GM18508 (cell line): ENCODE results near the gene VDAC2.

Source experiments
- ATAC-seq: cut with Tn5 transposase; IDR thresholded peaks from one replicate; pipeline ENCODE4 v1.9.1; 2021; ENCODE audit warnings: moderate number of reproducible peaks; ENCODE audit not compliant: insufficient read depth, unreplicated experiment

The VDAC2 gene

DNA sequence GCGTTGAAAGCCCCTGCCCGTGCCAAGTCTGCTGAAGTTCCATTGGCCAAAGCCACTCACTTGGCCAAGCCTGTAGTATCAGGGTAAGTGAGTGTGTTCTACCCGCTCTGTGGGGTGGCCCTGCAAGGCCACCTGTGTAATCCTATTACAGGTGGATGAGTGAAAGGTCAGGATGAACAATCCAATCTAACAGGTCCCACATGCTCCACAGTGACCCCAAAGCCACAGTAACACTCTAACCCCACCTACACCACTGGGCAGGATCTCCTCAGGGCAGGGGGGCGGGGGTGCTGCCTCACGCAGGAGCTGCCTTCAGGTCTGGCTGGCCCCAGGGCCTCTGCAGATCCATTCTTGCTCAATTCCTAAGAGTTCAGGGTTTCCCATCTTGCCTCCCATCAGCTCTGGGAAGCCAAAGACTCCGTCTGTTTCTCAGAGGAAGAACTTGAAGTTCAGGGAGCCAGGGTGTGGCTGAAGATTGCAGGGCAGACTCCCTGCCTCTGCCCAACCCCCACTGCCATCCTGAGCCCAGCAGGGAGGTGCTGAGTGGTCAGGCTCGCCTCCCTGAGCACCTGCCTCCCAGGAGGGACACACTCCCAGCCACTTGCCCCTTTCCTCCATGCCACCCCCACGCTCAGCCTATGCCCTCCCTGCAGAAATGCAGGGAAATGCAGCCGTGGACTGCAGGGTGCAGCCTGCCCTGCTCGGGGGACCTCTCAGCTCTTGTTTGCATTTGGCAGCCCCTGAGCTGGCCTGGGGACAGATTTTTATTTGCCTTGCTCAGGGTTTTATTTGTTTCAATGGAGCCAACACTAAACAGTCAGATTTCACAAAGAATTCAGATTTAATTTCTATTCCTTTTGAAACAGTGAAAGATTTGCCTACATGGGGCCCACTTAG is 35.0 kb downstream of the VDAC2 start:
- ATAC-seq, result no peak

DNA sequence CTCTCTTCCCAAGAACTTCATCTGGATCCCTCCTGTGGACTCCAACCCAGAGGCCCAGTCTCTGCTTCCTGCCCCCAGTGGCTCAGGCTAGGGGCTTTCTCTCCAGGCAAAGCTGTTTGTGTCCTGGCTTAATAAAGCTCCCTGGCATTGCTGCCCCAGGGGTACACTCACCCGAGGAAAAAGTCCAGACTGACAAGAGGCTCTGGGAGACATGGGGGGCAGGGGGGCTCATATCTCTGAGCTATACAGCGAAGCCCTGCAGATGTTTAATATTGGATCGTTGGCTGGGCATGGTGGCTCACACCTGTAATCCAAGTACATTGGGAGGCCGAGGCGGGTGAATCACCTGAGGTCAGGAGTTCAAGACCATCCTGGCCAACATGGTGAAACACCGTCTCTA is 35.9 kb downstream of the VDAC2 start:
- ATAC-seq, result no peak

DNA sequence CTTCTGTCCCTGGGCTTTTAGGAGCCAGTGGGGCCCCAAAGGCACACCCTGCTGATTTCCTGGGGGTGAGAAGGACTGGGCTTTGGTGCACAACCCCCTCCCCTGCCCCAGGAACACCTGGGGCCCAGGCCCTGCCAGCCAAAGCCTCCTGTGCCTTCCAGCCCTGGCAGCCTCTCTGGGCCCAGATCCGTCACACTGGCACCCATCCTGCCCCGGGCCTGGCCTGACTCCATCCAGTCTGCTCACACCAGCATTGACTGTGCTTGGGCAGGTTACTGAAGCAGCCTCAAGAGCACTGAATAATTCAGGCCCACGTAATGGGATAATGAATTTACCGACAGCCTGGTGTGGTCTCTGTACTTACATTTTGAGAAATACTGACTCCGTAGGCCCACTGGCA is 37.2 kb downstream of the VDAC2 start:
- no peak for ATAC-seq

DNA sequence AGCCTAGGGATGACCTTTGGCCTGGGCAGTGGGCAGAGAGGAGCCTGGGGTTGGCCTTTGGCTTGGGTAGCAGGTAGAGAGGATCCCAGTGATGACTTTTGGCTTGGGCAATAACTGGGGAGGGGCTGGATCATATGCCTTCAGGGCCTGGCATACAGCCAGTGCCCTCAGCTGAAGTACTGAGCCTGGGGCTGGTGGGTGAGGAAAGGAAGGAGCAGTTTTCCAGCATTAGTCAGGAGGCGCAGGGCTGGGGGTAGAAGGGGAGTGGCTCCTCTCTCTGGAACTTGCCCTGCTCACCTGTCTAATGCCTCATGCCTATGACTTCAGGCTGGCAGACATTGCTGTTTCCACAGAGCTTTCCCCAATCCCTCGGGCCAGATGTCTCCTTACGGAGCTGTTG is 40.3 kb downstream of the VDAC2 start:
- ATAC-seq, result no peak

DNA sequence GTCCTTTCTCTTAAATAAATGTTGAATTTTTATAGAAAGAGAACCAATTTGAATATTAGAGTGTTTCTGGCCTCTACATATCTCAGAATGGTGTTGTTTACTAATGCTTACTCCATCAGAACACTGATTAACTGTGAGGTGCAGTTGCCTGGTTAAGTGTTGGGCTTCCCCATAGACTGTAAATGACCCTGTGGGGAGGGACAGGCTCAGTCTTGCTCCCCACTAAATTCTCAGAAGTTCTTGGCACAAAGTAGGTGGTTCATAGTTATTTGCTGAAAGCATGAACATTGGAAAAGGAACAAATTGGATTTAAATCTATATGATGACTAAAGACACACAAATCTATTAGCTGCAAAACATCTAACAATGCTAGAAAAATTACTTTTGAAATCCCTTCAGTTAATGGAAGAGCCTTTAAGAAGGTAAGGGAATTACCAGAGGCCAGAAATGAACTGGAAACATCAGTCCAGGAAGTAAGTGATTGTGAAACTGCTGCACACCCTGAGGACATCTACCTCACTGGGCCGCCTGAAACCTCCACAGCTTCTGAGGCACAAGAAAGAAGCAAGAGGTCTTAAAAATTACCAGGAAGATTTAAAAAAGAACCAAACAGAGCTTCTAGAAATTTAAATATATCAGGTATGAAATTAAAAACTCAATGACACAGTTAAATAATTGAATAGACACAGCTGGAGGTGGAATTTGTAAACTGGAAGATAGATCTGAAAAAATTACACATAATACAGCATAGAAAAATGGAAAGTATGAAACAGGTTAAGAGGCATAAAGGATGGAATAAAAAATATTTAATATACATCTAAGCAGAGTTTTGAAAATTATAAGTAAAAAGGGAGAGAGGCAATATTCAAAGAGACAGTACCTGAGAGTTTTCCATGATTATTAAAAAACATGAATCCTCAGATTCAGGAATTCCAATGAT is 43.0 kb downstream of the VDAC2 start:
- ATAC-seq, result no peak

DNA sequence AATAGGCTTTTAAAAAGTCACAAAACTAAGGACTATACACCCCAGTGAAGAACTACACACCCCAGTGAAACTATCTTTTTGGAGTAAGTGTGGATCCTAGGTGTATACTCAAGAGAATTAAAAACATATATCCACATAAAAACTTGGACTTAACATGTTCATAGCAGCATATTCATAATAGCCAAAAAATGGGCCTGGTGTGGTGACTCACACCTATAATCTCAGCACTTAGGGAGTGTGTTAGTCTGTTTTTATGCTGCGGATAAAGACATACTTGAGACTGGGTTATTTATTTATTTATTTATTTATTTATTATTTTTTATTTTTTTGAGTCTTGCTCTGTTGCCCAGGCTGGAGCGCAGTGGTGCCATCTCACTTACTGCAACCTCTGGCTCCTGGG is 44.1 kb downstream of the VDAC2 start:
- ATAC-seq, result no peak

DNA sequence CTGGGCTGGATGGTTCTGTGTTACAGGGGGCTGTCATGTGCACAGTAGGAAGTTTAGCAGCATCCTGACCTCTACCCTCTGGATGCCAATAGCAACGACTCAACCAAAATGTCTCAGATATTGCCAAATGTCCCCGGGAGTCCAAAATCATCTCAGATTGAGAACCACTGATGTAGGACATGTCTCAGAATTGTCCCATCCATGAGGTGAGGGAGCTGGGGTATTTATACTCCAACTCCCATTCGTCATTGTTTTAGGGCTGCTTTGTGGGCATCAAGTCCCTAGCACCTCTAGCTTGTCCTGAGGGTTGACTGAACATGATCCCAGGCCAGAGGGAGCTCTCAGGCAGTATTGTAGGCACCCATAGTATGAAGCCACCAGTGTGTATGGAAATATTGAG is 50.4 kb downstream of the VDAC2 start:
- ATAC-seq, result no peak

DNA sequence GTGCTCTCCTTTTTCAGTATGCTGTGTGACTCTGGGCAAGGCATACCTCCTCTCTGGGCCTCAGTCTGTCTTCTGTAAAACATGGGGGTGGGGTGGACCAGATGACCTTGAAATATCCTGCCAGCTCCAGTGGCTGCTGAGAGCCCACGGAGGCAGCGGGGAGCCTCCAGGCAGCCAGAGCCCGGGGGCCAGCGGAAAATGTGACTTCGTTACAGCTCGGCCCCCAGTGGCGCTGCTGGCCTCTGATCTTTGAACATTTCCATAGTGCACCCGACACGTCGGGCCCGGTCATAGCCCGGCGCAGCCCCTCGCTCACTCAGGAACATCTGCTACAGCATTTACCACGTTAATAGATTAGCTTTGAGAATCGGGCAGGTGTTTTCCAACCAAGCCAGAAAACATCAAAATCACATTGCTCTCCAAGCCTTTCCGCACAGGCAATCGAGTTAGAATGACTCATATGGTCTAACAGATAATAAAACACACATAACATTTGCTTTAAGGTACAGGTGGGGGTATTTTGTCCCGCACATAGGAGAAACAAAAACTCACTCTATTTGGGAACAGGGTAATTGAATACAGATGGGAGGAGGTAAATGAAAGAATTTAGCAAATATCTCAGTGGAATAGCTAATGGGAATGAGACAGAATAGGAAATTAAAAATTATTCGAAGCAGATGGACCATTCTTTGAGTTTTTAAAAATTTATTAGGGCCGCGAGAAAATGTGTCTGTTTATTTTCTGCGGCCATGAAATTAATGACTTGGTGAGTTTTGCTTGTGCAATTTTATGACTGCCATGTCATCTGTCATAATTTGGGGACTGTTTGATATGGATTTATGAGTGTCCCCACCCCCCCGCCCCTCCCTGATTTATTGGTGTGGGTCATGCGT is 51.5 kb downstream of the VDAC2 start:
- ATAC-seq, result no peak

DNA sequence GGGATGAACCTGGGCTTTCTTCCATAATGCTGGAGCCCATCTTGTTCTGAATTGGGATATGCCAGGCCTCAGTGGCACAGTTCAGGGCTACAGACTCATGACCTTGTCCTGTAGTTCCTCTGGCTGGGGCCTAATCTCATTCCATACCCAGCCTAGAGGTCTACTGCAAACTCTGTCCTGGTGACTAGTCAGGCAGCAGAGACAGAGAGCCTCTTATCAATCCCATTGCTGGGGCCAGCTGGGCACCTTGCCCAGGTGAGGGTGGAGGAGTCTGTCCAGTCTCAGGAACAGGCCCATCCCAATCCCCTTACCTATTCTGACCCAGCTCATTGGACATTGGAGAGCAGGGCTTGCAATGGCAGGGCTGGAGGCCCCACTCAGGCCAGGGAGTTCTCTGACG is 53.2 kb downstream of the VDAC2 start:
- ATAC-seq, result no peak

DNA sequence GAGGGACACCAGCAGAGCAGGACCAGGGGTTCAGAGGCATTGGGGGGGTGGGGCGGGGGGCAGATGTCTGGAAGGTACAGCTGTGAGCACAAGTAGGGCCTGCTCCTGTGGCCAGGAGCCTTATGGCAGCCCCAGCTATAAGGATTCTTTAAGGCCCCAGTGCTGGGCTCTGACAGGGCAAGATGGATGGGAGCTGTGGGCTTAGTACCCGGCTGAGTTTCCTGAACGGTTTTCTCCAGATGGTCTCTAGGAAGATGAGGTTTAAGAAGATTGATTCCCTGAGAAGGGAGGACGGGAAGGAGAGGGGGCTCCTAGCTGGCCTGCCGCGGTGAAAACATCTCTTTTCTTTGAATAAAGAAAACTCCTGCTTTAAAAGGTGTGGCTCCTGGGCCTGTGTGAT is 55.3 kb downstream of the VDAC2 start:
- no peak for ATAC-seq

DNA sequence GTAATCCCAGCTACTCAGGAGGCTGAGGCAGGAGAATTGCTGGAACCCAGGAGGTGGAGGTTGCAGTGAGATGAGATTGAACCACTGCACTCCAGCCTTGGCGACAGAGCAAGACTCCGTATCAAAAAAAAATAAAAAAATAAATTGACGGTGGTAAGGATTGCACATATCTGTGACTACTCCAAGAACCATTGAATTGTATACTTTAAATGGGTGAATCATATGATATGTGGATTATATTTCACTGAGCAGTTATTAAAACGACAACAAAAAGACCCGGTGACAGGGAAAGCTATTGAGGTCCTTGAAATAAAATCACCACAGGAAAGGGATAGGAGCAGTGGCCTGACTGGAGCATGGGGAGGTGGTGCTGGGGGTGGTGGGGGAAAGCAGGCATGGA is 56.3 kb downstream of the VDAC2 start:
- ATAC-seq, result no peak

DNA sequence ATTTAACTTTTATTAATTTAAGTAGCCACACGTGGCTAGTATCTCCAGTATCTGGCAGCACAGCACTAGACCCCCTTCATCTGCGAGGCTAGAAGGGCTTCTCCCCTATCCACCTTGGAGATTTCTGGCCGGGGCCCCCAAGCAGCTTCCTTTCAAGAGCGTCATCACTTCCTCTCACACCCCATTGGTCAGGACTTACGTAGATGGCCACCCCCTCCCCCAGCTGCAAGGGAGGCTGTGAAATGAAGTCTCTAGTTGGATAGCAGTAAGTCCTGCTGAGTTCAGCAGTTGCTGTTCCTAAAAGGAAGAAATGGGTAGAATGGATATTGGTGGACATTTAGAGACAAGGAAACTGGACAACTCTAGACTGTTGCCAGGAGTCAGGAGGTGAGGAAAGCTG is 59.0 kb downstream of the VDAC2 start:
- ATAC-seq, result no peak

DNA sequence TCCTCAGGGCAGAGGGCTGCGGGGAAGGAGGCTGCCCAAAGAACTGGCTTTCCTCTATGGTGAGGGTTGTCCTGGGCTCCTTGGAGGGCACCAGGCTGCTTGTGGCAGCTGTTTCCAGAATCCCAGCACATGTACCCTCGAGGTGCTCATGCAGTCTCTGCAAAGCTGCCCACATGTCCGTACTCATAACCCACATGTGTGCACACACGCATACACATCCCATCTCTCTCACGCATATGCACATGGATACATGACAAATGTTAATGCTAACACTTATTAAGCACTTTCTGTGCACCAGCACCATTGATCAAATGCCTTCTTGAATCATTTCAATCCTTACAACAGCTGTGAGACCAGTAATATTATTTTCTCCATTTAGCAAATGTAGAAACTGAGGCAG is 61.5 kb downstream of the VDAC2 start:
- no peak for ATAC-seq

DNA sequence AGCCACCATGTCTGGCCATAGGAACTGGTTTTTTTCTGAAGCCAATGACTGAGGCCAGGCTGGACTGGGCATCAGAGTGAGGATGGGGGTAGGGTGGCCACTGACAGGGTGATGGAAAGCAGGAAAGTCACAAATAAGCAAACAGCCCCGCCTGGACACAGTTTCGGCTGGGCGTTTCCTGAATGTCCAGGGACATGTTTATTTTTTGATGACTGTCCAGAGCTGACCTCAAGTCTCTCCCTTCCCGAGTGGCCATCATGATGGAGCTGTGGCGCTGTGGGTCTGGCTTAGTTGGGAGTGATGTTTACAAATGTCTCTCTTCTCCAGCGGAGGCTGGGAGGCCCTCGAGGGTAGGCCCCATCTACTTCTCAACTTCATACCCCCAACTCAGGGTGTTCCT is 62.3 kb downstream of the VDAC2 start:
- ATAC-seq, result no peak

DNA sequence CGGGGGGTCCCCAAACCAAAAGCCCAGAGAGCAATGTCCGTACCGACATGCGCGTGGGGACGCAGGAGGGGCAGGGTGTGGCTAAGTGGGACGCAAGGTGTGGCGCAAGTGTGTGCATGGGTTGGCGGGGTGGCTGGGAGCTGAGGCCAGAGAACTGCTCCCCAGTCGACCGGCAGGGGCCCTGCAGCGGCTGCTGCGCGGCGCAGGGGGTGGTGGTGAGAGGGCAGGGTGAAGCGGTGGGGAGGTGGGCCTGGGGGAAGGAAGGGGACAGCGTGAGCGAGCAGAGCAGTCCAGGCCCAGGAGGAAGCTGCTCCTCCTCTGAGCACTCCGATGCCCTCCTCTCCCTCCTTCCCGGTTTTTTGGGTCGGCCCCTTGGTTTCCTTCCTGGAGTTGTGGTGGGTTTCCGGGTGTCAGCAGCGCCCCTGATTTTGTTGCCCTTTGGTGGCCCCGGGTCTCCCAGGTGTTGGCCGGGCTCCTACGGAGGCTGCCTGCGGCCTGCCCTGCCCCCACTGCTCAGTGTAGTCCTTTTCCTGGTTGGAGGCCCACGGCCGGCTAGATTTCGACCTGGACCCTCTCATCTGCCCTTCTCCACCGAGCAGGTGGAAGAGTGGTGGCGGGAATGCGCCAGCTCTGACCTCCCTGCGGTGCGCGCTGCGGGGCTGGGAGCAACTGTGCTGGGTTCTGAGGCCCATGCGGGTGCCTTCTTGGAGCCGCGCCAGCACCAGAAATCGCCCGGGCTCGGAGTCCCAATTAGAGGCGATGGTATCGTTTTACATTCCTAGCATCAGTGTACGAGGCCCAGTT is 65.7 kb downstream of the VDAC2 start:
- ATAC-seq, result no peak

DNA sequence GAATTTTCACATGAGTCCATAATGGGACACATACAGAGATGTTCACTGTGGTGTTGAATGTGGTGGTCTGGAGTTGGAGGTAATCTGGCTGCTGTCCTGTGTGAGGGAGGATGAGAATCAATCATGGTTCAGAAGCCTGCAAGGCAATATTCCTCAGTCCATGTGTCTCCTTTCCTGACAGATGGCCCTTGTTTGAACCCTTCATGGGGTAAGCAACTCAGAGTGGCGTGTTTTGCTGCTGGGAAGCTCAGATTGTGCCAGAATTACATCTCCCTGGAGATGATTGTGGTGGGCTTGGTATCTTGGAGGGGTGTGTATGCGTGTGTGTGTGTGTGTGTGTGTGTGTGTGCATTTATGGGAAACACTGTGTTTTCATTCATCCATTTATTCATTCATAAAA is 69.6 kb downstream of the VDAC2 start:
- no peak for ATAC-seq
